ENCODE results near the gene SPIRE2.
"Not testable (repeated sequence)": the region's sequence is repeated elsewhere in the genome, so short reads cannot be mapped to it uniquely, and the experiment has no call there.

Gene SPIRE2

GRCh38 chr16:89862732-89863131, 34.5 kb downstream of the SPIRE2 start:
- no peak for DNase-seq (ENCODE audit: low read depth in 2 of 2)

DNA sequence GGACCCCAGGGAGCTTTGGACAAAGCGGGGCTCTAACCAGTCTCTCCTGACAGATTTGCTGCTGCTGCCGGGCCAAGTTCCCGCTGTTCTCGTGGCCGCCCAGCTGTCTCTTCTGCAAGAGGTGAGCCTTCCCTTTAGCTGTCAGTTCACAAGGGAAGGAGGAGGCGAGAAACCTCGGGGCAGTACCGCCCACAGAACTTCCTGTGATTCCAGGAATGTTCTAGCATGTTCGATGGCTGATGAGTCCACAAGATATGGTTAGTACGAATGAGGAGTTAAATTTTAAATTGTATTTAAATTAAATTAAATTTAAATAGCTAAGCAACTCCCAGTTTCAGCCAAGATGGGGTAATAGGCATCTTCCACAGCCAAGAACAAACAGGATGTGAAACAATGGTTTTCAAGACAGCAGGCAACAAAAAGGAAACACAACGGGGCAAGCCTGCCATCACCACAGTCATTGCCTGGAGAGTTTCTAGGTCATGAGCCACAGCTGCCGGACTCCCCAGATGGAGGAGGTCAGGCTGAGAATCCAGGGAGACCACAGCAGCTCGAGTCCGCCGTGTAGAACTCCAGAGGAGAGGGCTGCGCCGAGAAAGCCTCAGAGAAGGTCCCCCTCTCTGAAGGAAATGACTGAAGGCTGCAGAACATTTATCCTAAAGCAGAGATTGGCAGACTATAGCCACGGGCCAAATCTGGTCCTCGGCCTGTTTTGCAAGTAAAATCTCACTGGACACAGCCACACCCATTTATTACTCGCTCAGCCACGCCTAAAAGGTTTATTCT, 35.7 kb downstream of the SPIRE2 start:
- DNase-seq (ENCODE audit: low read depth in 2 of 2) = no peak

DNA sequence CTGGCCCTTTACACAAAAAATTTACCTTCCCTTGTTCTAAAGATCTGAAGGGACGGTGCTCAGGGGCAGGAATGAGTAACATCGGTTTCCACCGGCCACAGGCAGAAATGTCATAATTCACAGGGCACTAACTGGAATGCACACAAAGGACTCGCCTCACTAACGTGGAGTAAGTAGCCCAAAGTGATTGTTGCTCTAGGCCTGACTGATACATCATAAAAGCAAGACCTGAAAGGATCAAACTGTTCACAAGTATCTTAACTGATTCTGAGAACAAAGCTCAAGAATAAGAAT, 36.2 kb downstream of the SPIRE2 start:
- DNase-seq (ENCODE audit: low read depth in 2 of 2) = no peak

DNA sequence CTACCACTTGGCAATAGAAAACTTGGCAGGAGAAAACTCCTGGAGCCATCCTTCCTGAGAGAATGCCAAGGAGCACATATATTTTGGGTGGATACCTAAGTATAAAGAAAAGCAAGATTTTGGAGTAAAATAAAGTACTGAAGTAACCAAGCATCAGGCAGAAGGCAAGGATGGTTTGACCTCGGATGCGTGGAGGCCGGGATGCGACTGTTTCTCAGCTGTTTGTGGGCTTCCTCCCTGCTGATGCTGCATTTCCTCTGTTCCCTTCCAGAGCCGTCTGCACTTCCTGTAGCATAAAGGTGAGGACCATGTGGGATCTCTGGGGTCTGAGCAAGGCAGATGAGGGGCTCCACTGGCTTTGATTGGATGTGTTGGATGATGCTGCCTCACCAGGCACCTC, 39.6 kb downstream of the SPIRE2 start:
- no peak for DNase-seq (ENCODE audit: low read depth in 2 of 2)

DNA sequence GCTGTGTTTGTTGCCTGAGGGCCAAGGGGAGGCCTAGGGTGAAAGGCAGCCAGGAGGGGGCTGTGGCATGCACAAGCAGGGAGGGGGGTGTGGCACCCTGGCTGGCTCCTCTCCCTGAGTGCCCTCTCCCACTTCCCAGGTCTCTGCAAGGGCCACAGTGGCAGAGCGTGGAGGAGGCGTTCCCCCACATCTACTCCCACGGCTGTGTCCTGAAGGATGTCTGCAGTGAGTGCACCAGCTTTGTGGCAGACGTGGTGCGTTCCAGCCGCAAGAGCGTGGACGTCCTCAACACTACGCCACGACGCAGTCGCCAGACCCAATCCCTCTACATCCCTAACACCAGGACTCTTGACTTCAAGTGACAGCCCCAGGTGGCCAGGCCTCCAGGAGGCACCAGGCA, 41.6 kb downstream of the SPIRE2 start:
- DNase-seq (ENCODE audit: low read depth in 2 of 2) = no peak

DNA sequence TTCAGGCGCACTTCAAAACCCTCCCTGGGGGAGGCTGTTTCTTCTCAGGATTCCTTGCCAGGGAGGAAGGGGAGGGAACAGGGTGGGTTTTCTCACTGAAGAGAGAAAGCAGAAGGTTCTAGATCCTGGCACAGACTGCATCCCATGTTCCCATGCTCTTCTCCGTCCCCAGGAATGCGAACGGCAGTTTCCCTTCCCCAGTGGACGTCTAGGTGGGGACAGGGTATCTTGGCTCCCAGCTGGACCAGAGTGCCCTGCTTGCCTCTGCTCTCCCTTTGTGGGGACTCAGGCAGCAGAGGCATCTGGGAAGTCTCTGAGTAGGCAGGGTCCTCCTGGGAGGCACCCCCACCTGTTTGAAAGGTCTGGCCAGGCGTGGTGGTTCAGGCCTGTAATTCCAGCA, 42.2 kb downstream of the SPIRE2 start:
- no peak for DNase-seq (ENCODE audit: low read depth in 2 of 2)

DNA sequence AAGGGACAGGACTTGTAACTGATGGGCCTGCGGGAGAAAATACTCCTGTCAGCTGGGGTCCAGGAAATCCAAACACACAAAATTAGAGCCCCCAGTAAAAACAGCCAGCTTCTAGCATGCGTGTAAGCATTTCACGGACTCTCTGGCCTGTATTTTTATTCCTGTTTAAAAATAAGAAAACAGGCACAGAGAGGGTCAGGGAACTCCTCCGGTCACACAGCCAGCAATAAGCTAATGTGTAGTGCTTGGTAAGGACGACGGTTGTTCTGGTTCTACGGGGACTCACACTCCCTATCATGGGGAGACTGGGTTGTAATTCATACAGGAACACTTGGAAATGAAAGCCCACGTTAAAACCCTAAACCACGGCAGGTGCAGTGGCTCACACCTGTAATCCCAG, 43.6 kb downstream of the SPIRE2 start:
- no peak for DNase-seq (ENCODE audit: low read depth in 2 of 2)

GRCh38 chr16:89873109-89873971, 45.1 kb downstream of the SPIRE2 start, which contains the start of gene TCF25:
TSS of gene TCF25 (plus strand) at chr16:89873592. CDS start at chr16:89873668, 76 bp downstream.
- DNase-seq (ENCODE audit: low read depth in 2 of 2) = peak; percentile 75 to 77

DNA sequence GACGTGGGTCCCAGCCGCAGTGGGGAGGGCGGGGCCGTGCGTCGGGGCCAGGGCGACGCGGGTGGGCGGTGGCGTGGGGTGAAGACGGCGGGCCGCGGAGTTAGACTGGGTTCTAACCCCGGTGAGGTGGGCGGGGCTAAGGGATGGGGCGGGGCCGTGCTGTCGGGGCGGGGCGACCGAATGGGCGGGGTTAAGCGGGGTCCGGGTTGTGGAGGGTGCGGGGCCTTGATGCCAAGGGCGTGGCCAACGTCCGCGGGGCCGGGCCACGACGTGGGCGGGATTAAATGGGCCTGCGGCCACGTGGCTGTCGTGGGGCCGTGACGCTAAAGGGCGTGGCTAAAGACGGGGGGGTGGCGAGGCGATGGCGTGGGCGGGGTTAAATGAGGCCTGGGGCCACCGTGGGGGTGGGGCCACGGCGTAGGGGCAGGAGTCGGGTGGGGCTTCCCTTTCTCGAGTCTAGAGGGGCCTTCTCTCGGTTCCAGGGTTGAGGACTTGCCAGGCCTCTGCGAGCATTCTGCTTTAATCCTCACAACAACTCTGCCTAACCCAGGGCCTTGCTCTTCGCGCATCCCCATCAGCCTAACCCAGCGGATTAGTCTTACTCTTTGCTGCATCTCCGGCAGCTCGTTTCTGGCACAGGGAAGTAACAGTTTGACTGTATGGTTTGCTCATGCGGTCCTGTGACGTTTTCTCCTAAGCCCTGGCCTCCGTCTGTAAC, 45.9 kb downstream of the SPIRE2 start:
- peak; percentile 92 to 93 for DNase-seq (ENCODE audit: low read depth in 2 of 2)

- DNase-seq (ENCODE audit: low read depth in 2 of 2) = not testable (repeated sequence)
Observed at GRCh38 chr16:89879123-89879522, 50.8 kb downstream of the SPIRE2 start.

DNA sequence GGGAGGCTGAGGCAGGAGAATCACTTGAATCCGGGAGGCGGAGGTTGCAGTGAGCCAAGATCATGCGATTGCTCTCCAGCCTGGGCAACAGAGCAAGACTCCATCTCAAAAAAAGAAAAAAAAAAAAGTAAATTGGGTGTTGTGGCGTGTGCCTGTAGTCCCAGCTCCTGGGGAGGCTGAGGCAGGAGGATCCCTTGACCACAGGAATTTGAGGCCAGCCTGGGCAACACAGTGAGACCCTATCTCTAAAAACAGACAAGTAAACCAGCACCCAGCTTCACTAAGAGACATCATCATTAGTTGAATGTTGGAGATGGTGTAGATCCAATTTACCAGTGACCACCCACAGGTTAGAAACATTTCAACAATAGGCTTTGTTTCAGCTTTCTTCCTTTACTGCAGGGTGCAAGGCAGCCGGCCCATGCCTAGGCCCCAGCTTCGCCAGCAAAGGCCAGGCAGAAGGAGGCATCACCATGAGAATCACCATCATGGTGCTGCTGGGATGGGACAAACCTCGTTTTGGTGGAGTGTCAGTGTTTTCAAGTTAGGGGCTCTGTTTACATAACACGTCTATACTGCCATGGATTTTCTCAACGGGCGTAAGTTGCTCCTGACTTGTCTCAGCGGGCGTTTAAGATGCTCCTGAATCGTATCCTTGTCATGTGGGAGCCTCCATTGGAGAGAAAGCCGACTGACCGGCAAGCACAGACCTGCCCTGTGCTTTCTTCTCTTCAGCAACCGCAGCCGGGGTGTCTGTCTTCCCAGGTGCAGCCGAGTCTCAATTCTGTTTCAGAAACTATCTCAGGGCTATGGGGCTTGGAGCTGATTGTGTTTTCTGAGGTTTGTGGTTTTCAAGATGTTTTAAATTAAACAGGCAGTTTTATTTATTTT, 52.4 kb downstream of the SPIRE2 start:
- DNase-seq (ENCODE audit: low read depth in 2 of 2) = no peak

GRCh38 chr16:89881368-89881730, 53.1 kb downstream of the SPIRE2 start:
- no peak for DNase-seq (ENCODE audit: low read depth in 2 of 2)

DNA sequence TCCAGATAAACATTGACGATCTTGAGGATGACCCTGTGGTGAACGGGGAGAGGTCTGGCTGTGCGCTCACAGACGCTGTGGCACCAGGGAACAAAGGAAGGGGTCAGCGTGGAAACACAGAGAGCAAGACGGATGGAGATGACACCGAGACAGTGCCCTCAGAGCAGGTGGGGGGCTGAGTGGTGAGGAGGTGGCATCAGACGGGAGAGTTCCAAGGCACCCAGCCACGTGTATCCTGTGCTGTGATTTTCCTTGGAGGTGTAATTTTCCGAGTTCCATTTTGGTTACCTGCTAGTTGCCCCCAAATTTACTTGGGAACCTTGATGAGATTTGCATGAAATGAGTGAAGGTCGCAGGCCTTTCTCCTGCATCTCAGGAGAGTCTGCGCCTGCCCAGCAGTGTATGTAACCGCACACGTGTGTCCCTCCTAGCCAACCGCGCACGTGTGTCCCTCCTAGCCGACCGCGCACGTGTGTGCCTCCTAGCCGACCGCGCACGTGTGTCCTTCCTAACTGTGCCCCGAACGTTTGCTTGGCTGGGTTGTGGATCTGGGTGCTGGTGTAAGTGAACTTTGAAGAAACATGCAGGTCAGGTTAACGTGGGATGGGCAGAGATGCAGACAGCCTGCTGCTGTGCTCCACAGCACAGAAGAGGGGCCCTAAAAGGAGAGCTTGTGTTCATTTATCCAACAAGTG, 55.2 kb downstream of the SPIRE2 start:
- no peak for DNase-seq (ENCODE audit: low read depth in 2 of 2)

- DNase-seq (ENCODE audit: low read depth in 2 of 2) = no peak
Observed at GRCh38 chr16:89884041-89884421, 55.8 kb downstream of the SPIRE2 start.

DNA sequence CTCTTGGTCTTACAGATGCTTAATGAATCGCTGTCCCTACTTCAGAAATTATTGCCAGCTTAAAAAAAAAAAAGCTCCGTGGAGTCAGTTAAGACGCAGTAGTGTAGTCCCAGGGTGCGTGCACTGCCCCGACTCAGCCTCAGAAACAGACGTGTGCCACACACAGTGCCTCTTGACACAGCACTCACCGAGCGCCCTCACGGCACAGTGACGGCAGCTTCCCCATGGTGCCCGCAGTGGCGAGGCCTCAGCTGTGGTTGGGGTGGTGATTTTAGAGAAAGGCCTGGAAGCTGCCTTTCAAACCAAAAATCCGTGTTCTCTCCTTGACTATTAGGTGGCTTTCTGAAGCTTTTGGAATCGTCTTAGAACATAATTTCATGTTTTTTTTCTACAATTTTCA, 59.0 kb downstream of the SPIRE2 start:
- DNase-seq (ENCODE audit: low read depth in 2 of 2) = no peak

- DNase-seq (ENCODE audit: low read depth in 2 of 2) = no peak
Observed at GRCh38 chr16:89890200-89890599, 61.9 kb downstream of the SPIRE2 start.

- no peak for DNase-seq (ENCODE audit: low read depth in 2 of 2)
Observed at GRCh38 chr16:89890886-89891657, 62.8 kb downstream of the SPIRE2 start.

GRCh38 chr16:89892055-89892630, 63.9 kb downstream of the SPIRE2 start:
- no peak for DNase-seq (ENCODE audit: low read depth in 2 of 2)

GRCh38 chr16:89892635-89893034, 64.4 kb downstream of the SPIRE2 start:
- no peak for DNase-seq (ENCODE audit: low read depth in 2 of 2)
